Measurements from ENCODE around the gene AMBRA1.

Gene AMBRA1

GRCh38 chr11:46478196-46478595 is 115.6 kb downstream of the AMBRA1 start:
- DNase-seq (ENCODE audit: low read depth in 2 of 2, low spot score in 1 of 2): no peak

GRCh38 chr11:46477136-46477535 is 116.7 kb downstream of the AMBRA1 start:
- DNase-seq (ENCODE audit: low read depth in 2 of 2, low spot score in 1 of 2): no peak

GRCh38 chr11:46475926-46476545 is 117.8 kb downstream of the AMBRA1 start:
- no peak for DNase-seq (ENCODE audit: low read depth in 2 of 2, low spot score in 1 of 2)

GRCh38 chr11:46475051-46475925 is 118.5 kb downstream of the AMBRA1 start:
- DNase-seq (ENCODE audit: low read depth in 2 of 2, low spot score in 1 of 2): no peak

- no peak for DNase-seq (ENCODE audit: low read depth in 2 of 2, low spot score in 1 of 2)
These were observed 121.2 kb downstream of the AMBRA1 start for GRCh38 chr11:46472662-46472994.

- DNase-seq (ENCODE audit: low read depth in 2 of 2, low spot score in 1 of 2): no peak
These were observed 121.7 kb downstream of the AMBRA1 start for GRCh38 chr11:46471943-46472661.

GRCh38 chr11:46469926-46470325 is 123.9 kb downstream of the AMBRA1 start:
- DNase-seq (ENCODE audit: low read depth in 2 of 2, low spot score in 1 of 2): no peak

- no peak for DNase-seq (ENCODE audit: low read depth in 2 of 2, low spot score in 1 of 2)
These were observed 128.1 kb downstream of the AMBRA1 start for GRCh38 chr11:46465683-46466082.

- DNase-seq (ENCODE audit: low read depth in 2 of 2, low spot score in 1 of 2): no peak
These were observed 130.0 kb downstream of the AMBRA1 start for GRCh38 chr11:46463701-46464421.

GRCh38 chr11:46461461-46461927 is 132.3 kb downstream of the AMBRA1 start:
- no peak for DNase-seq (ENCODE audit: low read depth in 2 of 2, low spot score in 1 of 2)

GRCh38 chr11:46458491-46458890 is 135.3 kb downstream of the AMBRA1 start:
- no peak for DNase-seq (ENCODE audit: low read depth in 2 of 2, low spot score in 1 of 2)

- DNase-seq (ENCODE audit: low read depth in 2 of 2, low spot score in 1 of 2): no peak
These were observed 136.0 kb downstream of the AMBRA1 start for GRCh38 chr11:46457659-46458424.

GRCh38 chr11:46457021-46457420 is 136.8 kb downstream of the AMBRA1 start:
- no peak for DNase-seq (ENCODE audit: low read depth in 2 of 2, low spot score in 1 of 2)

GRCh38 chr11:46456269-46457001 is 137.4 kb downstream of the AMBRA1 start:
- DNase-seq (ENCODE audit: low read depth in 2 of 2, low spot score in 1 of 2): no peak

- DNase-seq (ENCODE audit: low read depth in 2 of 2, low spot score in 1 of 2): no peak
These were observed 138.0 kb downstream of the AMBRA1 start for GRCh38 chr11:46455834-46456233.

- no peak for DNase-seq (ENCODE audit: low read depth in 2 of 2, low spot score in 1 of 2)
These were observed 140.8 kb downstream of the AMBRA1 start for GRCh38 chr11:46452918-46453517.

- DNase-seq (ENCODE audit: low read depth in 2 of 2, low spot score in 1 of 2): no peak
These were observed 142.1 kb downstream of the AMBRA1 start for GRCh38 chr11:46451759-46452158.

- DNase-seq (ENCODE audit: low read depth in 2 of 2, low spot score in 1 of 2): no peak
These were observed 142.9 kb downstream of the AMBRA1 start for GRCh38 chr11:46450846-46451477.

GRCh38 chr11:46447544-46447943 is 146.3 kb downstream of the AMBRA1 start:
- DNase-seq (ENCODE audit: low read depth in 2 of 2, low spot score in 1 of 2): no peak

Measured in stimulated activated CD8-positive, alpha-beta memory T cell treated with anti-CD3 and anti-CD28 coated beads, Interleukin-4, amount 100 ng/mL, for 1 hour (primary cell).